Keratinocyte (primary cell): Measurements from ENCODE around the gene RELT. TPM values are rescaled to one million over a fixed set of nuclear protein-coding genes. Genes with fewer than 3 reads are reported as not detected.

Source experiments
- DNase-seq: peaks from one replicate; pipeline ENCODE4 v3.0.0-alpha.2; 2011; ENCODE audit warnings: low read depth, missing footprints, low spot score
- FAIRE-seq: peaks from 2 replicates; lab custom pipeline; 2011; peaks lifted over from hg19 to GRCh38; lab: Jason Lieb, UNC
- H2AFZ ChIP-seq: 2 replicates; pipeline ENCODE4 v1.6.0; 2012; ENCODE audit warnings: low read length, control low read depth, inconsistent platforms; ENCODE audit not compliant: control insufficient read depth
- H3K27ac ChIP-seq: 2 replicates; pipeline ENCODE4 v1.5.1; 2011; ENCODE audit warnings: low read length; ENCODE audit not compliant: control insufficient read depth, insufficient read depth
- H3K27me3 ChIP-seq: 3 replicates; pipeline ENCODE4 v1.6.0; 2011; ENCODE audit warnings: low read length; ENCODE audit not compliant: control insufficient read depth, insufficient read depth; ENCODE audit errors: extremely low read depth
- H3K36me3 ChIP-seq, 2 experiments: 2 replicates in 1 of 2; 3 replicates in 1 of 2; pipeline ENCODE4 v1.5.1; 2011; ENCODE audit warnings: low read length in 2 of 2, mild to moderate bottlenecking in 1 of 2; ENCODE audit not compliant: control insufficient read depth in 2 of 2, insufficient read depth in 2 of 2; ENCODE audit errors: extremely low read depth in 1 of 2
- H3K4me1 ChIP-seq: 3 replicates; pipeline ENCODE4 v1.5.1; 2011; ENCODE audit warnings: low read length; ENCODE audit not compliant: control insufficient read depth, insufficient read depth; ENCODE audit errors: extremely low read depth
- H3K4me2 ChIP-seq: 3 replicates; pipeline ENCODE4 v1.6.0; 2011; ENCODE audit warnings: low read depth, low read length; ENCODE audit not compliant: control insufficient read depth, insufficient read depth; ENCODE audit errors: extremely low read depth
- H3K4me3 ChIP-seq, 3 experiments: fragments of 200-600 bp in 1 of 3; sonication (generic) in 1 of 3; 2 replicates in 2 of 3; 3 replicates in 1 of 3; pipeline ENCODE4 v1.5.1; 2011 to 2016; ENCODE audit warnings: low read length in 3 of 3, mild to moderate bottlenecking in 3 of 3, control low read depth in 2 of 3, inconsistent platforms in 1 of 3, low read depth in 1 of 3, mixed read lengths in 1 of 3, mixed run types in 1 of 3, moderate library complexity in 1 of 3; ENCODE audit not compliant: control insufficient read depth in 2 of 3, insufficient read depth in 2 of 3; ENCODE audit errors: extremely low read depth in 1 of 3
- H3K79me2 ChIP-seq: 2 replicates; pipeline ENCODE4 v1.6.0; 2012; ENCODE audit warnings: low read length; ENCODE audit not compliant: control insufficient read depth, insufficient read depth
- H3K9ac ChIP-seq: 3 replicates; pipeline ENCODE4 v1.6.0; 2011; ENCODE audit warnings: low read length; ENCODE audit not compliant: control insufficient read depth, insufficient read depth; ENCODE audit errors: extremely low read depth
- H3K9me1 ChIP-seq: 3 replicates; pipeline ENCODE4 v1.6.0; 2011; ENCODE audit warnings: low read length; ENCODE audit not compliant: control insufficient read depth, insufficient read depth; ENCODE audit errors: extremely low read depth
- H3K9me3 ChIP-seq: 2 replicates; pipeline ENCODE4 v1.5.1; 2012; ENCODE audit warnings: low read depth, low read length; ENCODE audit not compliant: control insufficient read depth
- H4K20me1 ChIP-seq: 3 replicates; pipeline ENCODE4 v1.6.0; 2011; ENCODE audit warnings: low read length; ENCODE audit not compliant: control insufficient read depth, insufficient read depth; ENCODE audit errors: extremely low read depth
- CTCF ChIP-seq, 3 experiments: IDR thresholded peaks in 1 of 3; conservative IDR thresholded peaks in 1 of 3; optimal IDR thresholded peaks in 1 of 3; 2 replicates in 2 of 3; 3 replicates in 1 of 3; pipeline versions ENCODE3 to v1.5.1; 2011; ENCODE audit warnings: low read length in 3 of 3, mild to moderate bottlenecking in 3 of 3, moderate library complexity in 2 of 3, control low read depth in 1 of 3, inconsistent platforms in 1 of 3; ENCODE audit not compliant: insufficient read depth in 2 of 3; ENCODE audit errors: extremely low read depth in 1 of 3
- EZH2 ChIP-seq: IDR thresholded peaks from one replicate; pipeline ENCODE4 v1.6.1; 2012; ENCODE audit warnings: inconsistent platforms, mild to moderate bottlenecking, low read length, moderate library complexity
- dilution Hi-C: fragments of 300-500 bp; cut with MboI; formaldehyde crosslinking; loops from one replicate; pipeline ENCODE4 v1.7.0; 2020; ENCODE audit warnings: low sequenced_read_pairs; ENCODE audit not compliant: extremely low pct_ligation_motif_present
- polyA plus RNA-seq, 5 experiments: library from polyadenylated mRNA; depleted of rRNA in 3 of 5; stranded (reverse) in 3 of 5; stranded (forward) in 1 of 5; unstranded in 1 of 5; fragments of >200 nt; gene quantifications; 1 replicate in 1 of 5; 2 replicates in 3 of 5; 3 replicates in 1 of 5; pipeline versions ENCODE4 v1.2.1 to v1.2.3, GENCODE V29; 2011 to 2012; ENCODE audit warnings: missing spikeins in 2 of 5, low read depth in 1 of 5, low replicate concordance in 1 of 5

The RELT gene
- polyA plus RNA-seq, 1 donor (not counting 4 experiments of a cell fraction or from before 2014, with no cell fraction given) = 4.2 TPM

DNA sequence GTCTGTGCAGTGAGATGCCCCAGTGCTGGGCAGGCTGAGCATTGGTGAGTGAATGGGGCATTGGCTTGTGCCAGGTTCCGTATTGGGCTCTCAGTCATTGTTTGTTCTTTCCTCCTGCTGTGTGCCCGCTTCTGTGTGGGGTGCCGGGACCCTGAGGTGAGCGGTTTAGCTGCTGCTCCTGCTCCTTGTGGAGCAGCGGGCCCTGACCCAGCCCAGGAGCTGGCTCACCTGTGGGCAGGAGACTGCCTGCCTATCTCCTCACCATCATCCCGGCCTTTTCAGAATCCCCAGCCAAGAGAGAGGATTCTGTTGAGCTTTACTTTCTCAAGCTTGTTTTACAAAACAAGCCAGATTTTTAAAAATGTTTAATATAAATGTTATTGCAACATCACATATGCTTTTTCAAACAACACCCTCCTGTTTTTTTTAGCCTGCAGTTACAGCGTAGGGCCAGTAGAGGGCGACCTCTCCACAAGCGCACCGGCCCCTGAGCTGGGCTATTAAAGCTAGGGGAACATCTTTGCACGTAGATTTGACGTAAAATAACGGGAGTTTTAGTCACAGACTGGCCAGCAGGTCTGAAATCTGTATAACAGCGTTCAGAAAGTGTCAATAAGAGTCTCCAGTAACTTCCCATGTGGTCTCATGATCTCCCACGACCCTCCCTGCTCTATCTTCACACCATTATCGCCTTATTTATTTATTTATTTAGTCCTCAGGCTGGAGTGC is 25.1 kb upstream of the RELT start:
- H3K9me3 ChIP-seq = no peaks in the 10 kb centered on the region
- dilution Hi-C loops = no loop called here
- DNase-seq (peak; percentile 28), FAIRE-seq (peak; percentile 69)
- peak; percentile 85 to 96 (median 95) for TF ChIP-seq CTCF (optimal IDR thresholded peaks at IDR 0.05 in 1 of 3, IDR thresholded peaks at IDR 0.05 in 1 of 3, conservative IDR thresholded peaks at IDR 0.05 in 1 of 3; ENCODE audit: extremely low read depth in 1 of 3, insufficient read depth in 2 of 3, low read length in 3 of 3)
- no peak for TF ChIP-seq EZH2
- no peak overlapping the region for H2AFZ ChIP-seq
- H3K4me1 ChIP-seq = peaks cover 4% of the 10 kb centered on the region
- H3K79me2 ChIP-seq = no peaks in the 10 kb centered on the region
- H3K27me3 ChIP-seq = no peaks in the 10 kb centered on the region
- no peaks in the 10 kb centered on the region for H3K9me1 ChIP-seq
- H4K20me1 ChIP-seq = peaks cover 2% of the 10 kb centered on the region
- no peak overlapping the region for H3K9ac ChIP-seq
- no peak overlapping the region for H3K27ac ChIP-seq
- H3K4me2 ChIP-seq = no peak overlapping the region
- no peak overlapping the region for H3K4me3 ChIP-seq
- peaks cover 0 to 1% of the 10 kb centered on the region in 2 experiments for H3K36me3 ChIP-seq

DNA sequence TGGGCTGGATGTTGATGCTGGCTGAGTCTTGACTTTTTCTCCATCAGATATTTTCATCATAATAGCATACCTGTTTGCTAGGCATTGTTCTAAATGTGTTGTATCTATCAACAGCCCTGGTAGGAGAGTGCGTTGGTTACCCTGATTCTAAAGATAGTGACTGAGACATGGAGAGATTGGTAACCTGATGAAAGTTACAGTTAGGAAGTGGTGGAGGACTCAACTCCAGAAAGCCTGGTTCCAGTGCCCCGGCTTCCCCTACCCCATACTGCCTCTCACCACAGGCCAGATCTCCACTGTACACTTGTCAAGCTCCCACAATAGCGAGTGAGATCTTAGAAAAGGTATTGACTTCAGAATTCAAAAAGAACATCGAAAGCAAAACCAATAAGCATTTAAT is 22.8 kb upstream of the RELT start:
- H3K9me1 ChIP-seq = no peaks in the 10 kb centered on the region
- no peaks in the 10 kb centered on the region for H3K27me3 ChIP-seq
- no peaks in the 10 kb centered on the region for H3K4me1 ChIP-seq
- FAIRE-seq (no peak), DNase-seq (no peak)
- no peak overlapping the region for H3K4me3 ChIP-seq
- no peak overlapping the region for H3K9ac ChIP-seq
- dilution Hi-C loops = no loop called here
- H2AFZ ChIP-seq = no peak overlapping the region
- H3K36me3 ChIP-seq = peaks cover 0 to 1% of the 10 kb centered on the region in 2 experiments
- TF ChIP-seq EZH2 (no peak), CTCF (optimal IDR thresholded peaks at IDR 0.05 in 1 of 3, IDR thresholded peaks at IDR 0.05 in 1 of 3, conservative IDR thresholded peaks at IDR 0.05 in 1 of 3; ENCODE audit: extremely low read depth in 1 of 3, insufficient read depth in 2 of 3, low read length in 3 of 3) (no peak)
- no peak overlapping the region for H3K4me2 ChIP-seq
- peaks cover 2% of the 10 kb centered on the region for H4K20me1 ChIP-seq
- H3K79me2 ChIP-seq = no peaks in the 10 kb centered on the region
- no peak overlapping the region for H3K27ac ChIP-seq
- H3K9me3 ChIP-seq = no peaks in the 10 kb centered on the region
